ENCODE results near the gene LSMEM2. TPM values are rescaled to one million over a fixed set of nuclear protein-coding genes. Genes with fewer than 3 reads are reported as not detected.

LSMEM2 gene
- total and polyA plus RNA-seq, 9 of the 15 experiments (the other 6 are each of a cell fraction or from before 2014, with no cell fraction given), result not detected

- no peak for TF ChIP-seq MTA1 (IDR thresholded peaks at IDR 0.05; ENCODE audit: borderline replicate concordance)
- no peak for TF ChIP-seq RBM15 (IDR thresholded peaks at IDR 0.05; ENCODE audit: insufficient read depth, low read length)
- no peak for TF ChIP-seq E4F1 (CRISPR knock-in tag; IDR thresholded peaks at IDR 0.05; ENCODE audit: borderline replicate concordance)
- TF ChIP-seq HMGXB4 (CRISPR knock-in tag; IDR thresholded peaks at IDR 0.05), result no peak
- peak; percentile 92 for TF ChIP-seq NFYB (IDR thresholded peaks at IDR 0.05; ENCODE audit: extremely low read depth, insufficient read length)
- no peak for TF ChIP-seq SIX5 (IDR thresholded peaks at IDR 0.05; ENCODE audit: borderline replicate concordance in 1 of 2, insufficient read depth in 1 of 2, low read depth in 1 of 2, low read length in 2 of 2)
- TF ChIP-seq HNRNPH1 (optimal IDR thresholded peaks at IDR 0.05; ENCODE audit: low read depth, low read length), result no peak
- no peak for TF ChIP-seq ZNF146 (CRISPR knock-in tag; IDR thresholded peaks at IDR 0.05; ENCODE audit: unreplicated experiment)
- no peak for TF ChIP-seq FOXO4 (CRISPR knock-in tag; IDR thresholded peaks at IDR 0.05)
- no peak for TF ChIP-seq PTTG1 (tag; IDR thresholded peaks at IDR 0.05; ENCODE audit: low read depth)
- no peak for TF ChIP-seq ZNF75A (CRISPR knock-in tag; IDR thresholded peaks at IDR 0.05)
- TF ChIP-seq U2AF1 (optimal IDR thresholded peaks at IDR 0.05; ENCODE audit: low read depth, low read length), result no peak
- TF ChIP-seq TCFL5 (CRISPR knock-in tag; conservative IDR thresholded peaks at IDR 0.05), result no peak
- TF ChIP-seq PKNOX1 (IDR thresholded peaks at IDR 0.05), result peak; percentile 68
- no peak for TF ChIP-seq ZNF609 (CRISPR knock-in tag; IDR thresholded peaks at IDR 0.05; ENCODE audit: borderline replicate concordance)
These were observed 49.2 kb downstream of the LSMEM2 start, which contains the start of gene TUSC2 (continued) for GRCh38 chr3:50327943-50328691.
